A204.1 (cell line): ENCODE data around the gene WDR33.

Experiments
- FAIRE-seq: peaks from 2 replicates; lab custom pipeline; 2012; peaks lifted over from hg19 to GRCh38; lab: Jason Lieb, UNC

Gene WDR33

GRCh38 chr2:127718271-127718670 is 92.7 kb downstream of the WDR33 start:
- FAIRE-seq: no peak

- FAIRE-seq: no peak
Measured at GRCh38 chr2:127715778-127716449, 95.1 kb downstream of the WDR33 start.

GRCh38 chr2:127713562-127713961 is 97.4 kb downstream of the WDR33 start:
- no peak for FAIRE-seq

GRCh38 chr2:127712999-127713398 is 98.0 kb downstream of the WDR33 start:
- FAIRE-seq: no peak

GRCh38 chr2:127709336-127709735 is 101.6 kb downstream of the WDR33 start:
- FAIRE-seq: no peak

- FAIRE-seq: no peak
Measured at GRCh38 chr2:127707890-127708648, 102.9 kb downstream of the WDR33 start.

GRCh38 chr2:127706215-127706990 is 104.6 kb downstream of the WDR33 start:
- FAIRE-seq: no peak

- FAIRE-seq: no peak
Measured at GRCh38 chr2:127705391-127706065, 105.4 kb downstream of the WDR33 start.

- no peak for FAIRE-seq
Measured at GRCh38 chr2:127704641-127705390, 106.2 kb downstream of the WDR33 start.

GRCh38 chr2:127703282-127703681 is 107.7 kb downstream of the WDR33 start:
- FAIRE-seq: no peak

GRCh38 chr2:127702395-127703009 is 108.5 kb downstream of the WDR33 start:
- FAIRE-seq: no peak

GRCh38 chr2:127701651-127702394 is 109.1 kb downstream of the WDR33 start:
- no peak for FAIRE-seq

- FAIRE-seq: no peak
Measured at GRCh38 chr2:127701193-127701650, 109.7 kb downstream of the WDR33 start, which contains the start of gene SFT2D3. Gene SFT2D3 (plus strand): TSS chr2:127701497. CDS start chr2:127701529, 32 bp downstream.

- no peak for FAIRE-seq
Measured at GRCh38 chr2:127700527-127701192, 110.3 kb downstream of the WDR33 start.

GRCh38 chr2:127698553-127699355 is 112.2 kb downstream of the WDR33 start:
- FAIRE-seq: no peak

- FAIRE-seq: no peak
Measured at GRCh38 chr2:127697482-127698180, 113.3 kb downstream of the WDR33 start.

GRCh38 chr2:127695491-127696472 is 115.2 kb downstream of the WDR33 start:
- FAIRE-seq: no peak
